Measurements from ENCODE around the gene ZNF184. TPM values are rescaled to one million over a fixed set of nuclear protein-coding genes. Genes with fewer than 3 reads are reported as not detected.

The ZNF184 gene
- total and polyA plus RNA-seq, 9 of the 15 experiments (the other 6 are each of a cell fraction or from before 2014, with no cell fraction given), result 7.6 to 22.2 (median 12.8) TPM

DNA sequence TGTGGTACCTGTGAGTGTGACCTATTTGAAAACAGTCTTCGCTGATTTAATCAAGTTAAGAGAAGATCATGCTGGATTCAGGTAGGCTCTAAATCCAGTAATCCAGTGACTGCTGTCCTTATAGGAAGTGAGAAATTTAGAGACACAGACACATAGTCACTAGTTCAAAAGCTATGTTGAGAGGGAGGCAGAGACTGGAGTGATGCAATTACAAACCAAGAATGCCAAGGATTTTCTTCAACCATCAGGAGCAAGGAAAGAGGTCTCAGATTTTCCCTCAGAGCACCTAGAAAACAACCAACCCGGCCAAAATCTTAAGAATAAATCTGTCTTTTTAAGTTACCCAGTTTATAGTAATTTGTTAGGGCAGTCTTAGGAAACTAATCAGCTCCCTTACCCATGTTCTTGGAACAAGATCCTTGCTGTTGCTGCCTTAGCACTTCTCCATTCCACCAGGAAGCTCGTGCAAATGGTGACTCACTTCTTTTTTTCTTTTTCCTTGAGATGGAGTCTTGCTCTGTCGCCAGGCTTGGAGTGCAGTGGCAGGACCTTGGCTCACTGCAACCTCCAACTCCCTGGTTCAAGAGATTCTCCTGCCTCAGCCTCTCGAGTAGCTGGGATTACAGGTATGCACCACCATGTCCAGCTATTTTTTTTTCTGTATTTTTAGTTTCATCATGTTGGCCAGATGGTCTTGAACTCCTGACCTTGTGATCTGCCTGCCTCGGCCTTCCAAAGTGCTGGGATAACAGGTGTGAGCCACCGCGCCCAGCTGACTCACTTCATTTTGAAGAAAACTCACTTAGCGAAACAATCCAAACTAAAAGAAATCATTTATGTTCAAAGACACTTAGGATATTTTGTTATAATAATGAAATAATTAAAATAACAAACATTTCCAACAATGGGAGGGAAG, 34.4 kb upstream of the ZNF184 start (continued):
- TF ChIP-seq, protein P1, sequence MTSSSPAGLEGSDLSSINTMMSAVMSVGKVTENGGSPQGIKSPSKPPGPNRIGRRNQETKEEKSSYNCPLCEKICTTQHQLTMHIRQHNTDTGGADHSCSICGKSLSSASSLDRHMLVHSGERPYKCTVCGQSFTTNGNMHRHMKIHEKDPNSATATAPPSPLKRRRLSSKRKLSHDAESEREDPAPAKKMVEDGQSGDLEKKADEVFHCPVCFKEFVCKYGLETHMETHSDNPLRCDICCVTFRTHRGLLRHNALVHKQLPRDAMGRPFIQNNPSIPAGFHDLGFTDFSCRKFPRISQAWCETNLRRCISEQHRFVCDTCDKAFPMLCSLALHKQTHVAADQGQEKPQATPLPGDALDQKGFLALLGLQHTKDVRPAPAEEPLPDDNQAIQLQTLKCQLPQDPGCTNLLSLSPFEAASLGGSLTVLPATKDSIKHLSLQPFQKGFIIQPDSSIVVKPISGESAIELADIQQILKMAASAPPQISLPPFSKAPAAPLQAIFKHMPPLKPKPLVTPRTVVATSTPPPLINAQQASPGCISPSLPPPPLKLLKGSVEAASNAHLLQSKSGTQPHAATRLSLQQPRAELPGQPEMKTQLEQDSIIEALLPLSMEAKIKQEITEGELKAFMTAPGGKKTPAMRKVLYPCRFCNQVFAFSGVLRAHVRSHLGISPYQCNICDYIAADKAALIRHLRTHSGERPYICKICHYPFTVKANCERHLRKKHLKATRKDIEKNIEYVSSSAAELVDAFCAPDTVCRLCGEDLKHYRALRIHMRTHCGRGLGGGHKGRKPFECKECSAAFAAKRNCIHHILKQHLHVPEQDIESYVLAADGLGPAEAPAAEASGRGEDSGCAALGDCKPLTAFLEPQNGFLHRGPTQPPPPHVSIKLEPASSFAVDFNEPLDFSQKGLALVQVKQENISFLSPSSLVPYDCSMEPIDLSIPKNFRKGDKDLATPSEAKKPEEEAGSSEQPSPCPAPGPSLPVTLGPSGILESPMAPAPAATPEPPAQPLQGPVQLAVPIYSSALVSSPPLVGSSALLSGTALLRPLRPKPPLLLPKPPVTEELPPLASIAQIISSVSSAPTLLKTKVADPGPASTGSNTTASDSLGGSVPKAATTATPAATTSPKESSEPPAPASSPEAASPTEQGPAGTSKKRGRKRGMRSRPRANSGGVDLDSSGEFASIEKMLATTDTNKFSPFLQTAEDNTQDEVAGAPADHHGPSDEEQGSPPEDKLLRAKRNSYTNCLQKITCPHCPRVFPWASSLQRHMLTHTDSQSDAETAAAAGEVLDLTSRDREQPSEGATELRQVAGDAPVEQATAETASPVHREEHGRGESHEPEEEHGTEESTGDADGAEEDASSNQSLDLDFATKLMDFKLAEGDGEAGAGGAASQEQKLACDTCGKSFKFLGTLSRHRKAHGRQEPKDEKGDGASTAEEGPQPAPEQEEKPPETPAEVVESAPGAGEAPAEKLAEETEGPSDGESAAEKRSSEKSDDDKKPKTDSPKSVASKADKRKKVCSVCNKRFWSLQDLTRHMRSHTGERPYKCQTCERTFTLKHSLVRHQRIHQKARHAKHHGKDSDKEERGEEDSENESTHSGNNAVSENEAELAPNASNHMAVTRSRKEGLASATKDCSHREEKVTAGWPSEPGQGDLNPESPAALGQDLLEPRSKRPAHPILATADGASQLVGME (CRISPR knock-in tag; IDR thresholded peaks at IDR 0.05), result no peak
- TF ChIP-seq ZEB2 (IDR thresholded peaks at IDR 0.05) (peak; percentile 50; the same call in 1 of the 2 replicates), DPF2 (IDR thresholded peaks at IDR 0.05) (0 out of 2 replicates have a peak, but pooled peaks have one; percentile 35), PHB (CRISPR knock-in tag; IDR thresholded peaks at IDR 0.05) (no peak), FOXK2 (conservative IDR thresholded peaks at IDR 0.05 in 1 of 2, IDR thresholded peaks at IDR 0.05 in 1 of 2; ENCODE audit: low read depth in 2 of 2) (no peak), BCOR (IDR thresholded peaks at IDR 0.05) (0 out of 2 replicates have a peak, but pooled peaks have one; percentile 13), MEF2D (tag; conservative IDR thresholded peaks at IDR 0.05; ENCODE audit: low read depth) (no peak), SETDB1 (IDR thresholded peaks at IDR 0.05; ENCODE audit: low read length) (no peak), RBFOX2 (IDR thresholded peaks at IDR 0.05; ENCODE audit: low read depth, low read length) (no peak), SMC3 (conservative IDR thresholded peaks at IDR 0.05; ENCODE audit: insufficient read depth, low read depth, low read length) (no peak), ZNF444 (CRISPR knock-in tag; IDR thresholded peaks at IDR 0.05) (no peak)
- TF ChIP-seq, protein P2, sequence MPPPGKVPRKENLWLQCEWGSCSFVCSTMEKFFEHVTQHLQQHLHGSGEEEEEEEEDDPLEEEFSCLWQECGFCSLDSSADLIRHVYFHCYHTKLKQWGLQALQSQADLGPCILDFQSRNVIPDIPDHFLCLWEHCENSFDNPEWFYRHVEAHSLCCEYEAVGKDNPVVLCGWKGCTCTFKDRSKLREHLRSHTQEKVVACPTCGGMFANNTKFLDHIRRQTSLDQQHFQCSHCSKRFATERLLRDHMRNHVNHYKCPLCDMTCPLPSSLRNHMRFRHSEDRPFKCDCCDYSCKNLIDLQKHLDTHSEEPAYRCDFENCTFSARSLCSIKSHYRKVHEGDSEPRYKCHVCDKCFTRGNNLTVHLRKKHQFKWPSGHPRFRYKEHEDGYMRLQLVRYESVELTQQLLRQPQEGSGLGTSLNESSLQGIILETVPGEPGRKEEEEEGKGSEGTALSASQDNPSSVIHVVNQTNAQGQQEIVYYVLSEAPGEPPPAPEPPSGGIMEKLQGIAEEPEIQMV (tag; conservative IDR thresholded peaks at IDR 0.05; ENCODE audit: low read depth), result no peak
- TF ChIP-seq, protein P3, sequence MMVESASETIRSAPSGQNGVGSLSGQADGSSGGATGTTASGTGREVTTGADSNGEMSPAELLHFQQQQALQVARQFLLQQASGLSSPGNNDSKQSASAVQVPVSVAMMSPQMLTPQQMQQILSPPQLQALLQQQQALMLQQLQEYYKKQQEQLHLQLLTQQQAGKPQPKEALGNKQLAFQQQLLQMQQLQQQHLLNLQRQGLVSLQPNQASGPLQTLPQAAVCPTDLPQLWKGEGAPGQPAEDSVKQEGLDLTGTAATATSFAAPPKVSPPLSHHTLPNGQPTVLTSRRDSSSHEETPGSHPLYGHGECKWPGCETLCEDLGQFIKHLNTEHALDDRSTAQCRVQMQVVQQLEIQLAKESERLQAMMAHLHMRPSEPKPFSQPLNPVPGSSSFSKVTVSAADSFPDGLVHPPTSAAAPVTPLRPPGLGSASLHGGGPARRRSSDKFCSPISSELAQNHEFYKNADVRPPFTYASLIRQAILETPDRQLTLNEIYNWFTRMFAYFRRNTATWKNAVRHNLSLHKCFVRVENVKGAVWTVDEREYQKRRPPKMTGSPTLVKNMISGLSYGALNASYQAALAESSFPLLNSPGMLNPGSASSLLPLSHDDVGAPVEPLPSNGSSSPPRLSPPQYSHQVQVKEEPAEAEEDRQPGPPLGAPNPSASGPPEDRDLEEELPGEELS (CRISPR knock-in tag; IDR thresholded peaks at IDR 0.05; ENCODE audit: borderline replicate concordance), result no peak

Data from K562 (cell line).